Measurements from ENCODE around the gene PTPN4. TPM values are rescaled to one million over a fixed set of nuclear protein-coding genes. Genes with fewer than 3 reads are reported as not detected.
"Not testable (repeated sequence)": the region's sequence is repeated elsewhere in the genome, so short reads cannot be mapped to it uniquely, and the experiment has no call there.

The PTPN4 gene
- total RNA-seq, 1 experiment from 2014 or later: 11.3 TPM

DNA sequence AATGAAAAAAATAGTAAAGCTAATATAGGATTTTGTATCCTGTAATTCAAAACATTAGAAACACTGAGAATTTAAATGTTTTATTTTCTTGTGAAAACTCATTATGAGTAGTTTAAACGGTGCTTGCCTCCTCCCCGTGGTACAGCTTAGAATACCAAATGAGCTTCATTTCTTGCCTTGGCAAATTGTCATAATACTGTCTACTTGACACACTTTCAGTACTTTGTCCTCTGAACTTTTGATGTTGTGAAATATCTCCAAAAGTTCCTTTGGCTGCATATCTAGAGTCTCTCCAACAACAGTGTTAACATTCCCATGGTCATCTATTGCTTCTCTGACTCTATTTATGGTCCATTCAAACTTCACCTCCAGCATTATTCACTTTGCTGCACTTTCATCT is 191.2 kb downstream of the PTPN4 start:
- DNase-seq (ENCODE audit: low read depth): no peak
- in situ Hi-C loops (cut with HindIII; ENCODE audit: low pct_unique_long_range_greater_than_20kb, low sequenced_read_pairs): no loop called here

DNA sequence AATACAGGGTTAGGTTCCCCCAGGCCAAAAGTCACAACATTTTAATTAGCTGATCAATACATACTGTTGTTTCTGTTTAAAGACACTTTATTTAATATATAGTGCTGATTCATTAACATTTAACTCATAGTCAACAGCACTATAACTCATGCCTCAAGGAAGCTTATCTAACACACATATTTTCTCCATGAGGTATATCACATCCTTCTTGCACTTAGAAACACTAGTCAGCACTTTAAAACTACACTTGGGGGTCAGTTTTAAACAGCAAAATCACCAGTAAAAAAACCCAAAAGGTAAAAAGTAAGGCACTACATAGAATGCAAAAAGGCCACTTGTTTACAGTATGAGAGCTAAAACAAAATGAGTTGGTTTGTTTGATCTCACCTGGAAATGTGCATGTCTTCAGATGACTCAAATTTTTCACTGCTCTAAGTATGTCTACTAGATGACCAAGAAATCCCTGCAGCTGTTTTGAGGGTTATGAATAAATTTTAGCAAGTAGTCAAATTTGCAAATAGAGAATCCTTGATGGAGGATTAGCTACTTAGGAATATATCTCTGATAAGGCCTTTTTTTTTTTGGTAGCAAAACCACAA is 199.0 kb downstream of the PTPN4 start:
- no peak for DNase-seq (ENCODE audit: low read depth)

DNA sequence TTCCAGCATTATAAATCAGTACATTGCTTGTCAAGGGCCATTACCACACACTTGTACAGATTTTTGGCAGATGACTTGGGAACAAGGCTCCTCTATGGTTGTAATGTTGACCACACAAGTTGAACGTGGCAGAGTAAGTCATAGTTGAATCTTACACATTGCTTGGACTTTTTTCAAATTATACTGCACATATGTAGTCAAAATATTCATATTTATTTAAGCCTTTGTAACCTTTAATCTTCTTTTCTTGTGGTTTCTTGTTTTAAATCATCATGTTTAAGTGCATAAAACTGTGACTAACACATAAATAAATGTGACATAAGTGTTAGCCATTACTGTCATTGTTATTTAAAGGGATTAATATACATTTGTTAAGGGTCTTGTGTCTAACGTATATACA is 201.1 kb downstream of the PTPN4 start:
- no peak for DNase-seq (ENCODE audit: low read depth)
- in situ Hi-C loops (cut with HindIII; ENCODE audit: low pct_unique_long_range_greater_than_20kb, low sequenced_read_pairs): no loop called here

More for the DNA sequence above, 199.0 kb downstream of the PTPN4 start:
- in situ Hi-C loops (cut with HindIII; ENCODE audit: low pct_unique_long_range_greater_than_20kb, low sequenced_read_pairs): no loop called here

DNA sequence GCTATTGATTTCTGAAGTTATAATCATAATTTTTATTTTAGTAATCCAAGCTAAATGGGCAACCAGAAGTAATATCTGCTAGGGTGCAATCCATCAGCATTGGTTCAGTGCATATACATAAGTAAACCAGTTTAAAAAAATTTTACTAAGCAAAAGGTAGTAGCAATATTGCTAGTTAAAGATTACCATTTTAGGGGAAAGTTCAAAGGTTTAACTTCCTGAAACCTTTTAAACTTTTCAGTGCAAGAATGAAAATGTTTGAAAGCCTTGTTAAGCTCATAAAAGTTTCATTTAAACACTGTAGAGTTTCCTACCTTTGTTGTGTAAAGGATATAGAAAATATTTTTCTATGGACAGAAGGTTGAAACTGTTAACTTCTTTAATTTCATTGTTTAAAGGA is 222.2 kb downstream of the PTPN4 start:
- DNase-seq (ENCODE audit: low read depth): no peak
- in situ Hi-C loops (cut with HindIII; ENCODE audit: low pct_unique_long_range_greater_than_20kb, low sequenced_read_pairs): no loop called here

DNA sequence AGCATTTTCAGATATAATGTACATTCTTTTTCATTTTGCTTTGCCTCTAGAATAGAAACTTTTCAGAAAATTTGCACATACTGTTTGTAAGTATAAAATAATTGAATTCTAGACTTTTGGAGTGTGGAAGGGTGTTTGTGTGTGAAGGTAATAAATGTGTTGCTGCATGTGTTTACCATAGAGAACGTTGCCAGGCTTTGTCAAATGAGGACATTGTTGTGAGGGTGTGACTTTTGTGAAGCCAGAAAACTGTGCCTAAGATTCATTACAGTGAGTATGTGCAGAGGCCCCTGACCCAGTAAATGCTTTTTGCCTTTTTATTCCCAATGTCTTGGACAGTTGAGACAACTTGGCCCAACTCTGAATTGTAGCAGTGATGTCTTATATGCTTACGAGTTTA is 222.8 kb downstream of the PTPN4 start:
- in situ Hi-C loops (cut with HindIII; ENCODE audit: low pct_unique_long_range_greater_than_20kb, low sequenced_read_pairs): no loop called here
- DNase-seq (ENCODE audit: low read depth): no peak

DNA sequence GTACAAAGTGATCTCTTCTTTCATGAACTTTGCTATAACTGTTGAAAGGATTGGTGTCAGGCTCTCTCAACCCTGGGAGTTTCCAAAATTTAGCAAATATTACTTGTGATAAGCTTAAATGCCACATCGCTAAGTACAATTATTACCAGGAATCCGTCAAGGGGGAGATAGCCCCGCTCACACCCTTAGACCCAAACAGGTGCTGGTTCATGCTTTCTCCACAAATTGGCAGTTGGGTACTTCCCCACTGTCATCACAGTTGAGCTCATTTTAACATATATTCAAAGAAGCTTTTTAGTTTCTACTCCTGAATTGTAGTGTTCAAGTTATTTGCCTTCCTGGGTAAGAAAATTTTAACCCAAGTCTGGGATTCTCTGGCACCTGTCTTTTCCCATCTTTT is 223.4 kb downstream of the PTPN4 start:
- in situ Hi-C loops (cut with HindIII; ENCODE audit: low pct_unique_long_range_greater_than_20kb, low sequenced_read_pairs): no loop called here

DNA sequence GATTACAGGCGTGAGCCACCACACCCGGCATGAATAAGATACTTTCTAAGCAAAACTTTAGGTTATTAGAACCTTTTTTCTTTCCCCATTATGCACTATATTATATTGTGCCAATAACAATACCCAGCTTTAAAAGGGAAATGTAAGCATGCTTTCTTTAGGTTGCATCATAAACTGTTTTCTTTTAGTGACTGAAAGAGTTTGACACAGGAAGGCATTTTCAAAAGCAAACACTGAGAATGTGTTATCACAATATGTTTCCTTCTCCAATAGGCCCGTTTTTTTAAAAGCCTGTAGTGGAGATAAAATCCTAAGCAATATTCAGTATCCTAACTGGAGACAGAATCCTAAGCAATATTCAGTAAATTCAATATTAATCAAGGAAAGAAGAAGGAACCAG is 236.4 kb downstream of the PTPN4 start:
- in situ Hi-C loops (cut with HindIII; ENCODE audit: low pct_unique_long_range_greater_than_20kb, low sequenced_read_pairs): no loop called here
- no peak for DNase-seq (ENCODE audit: low read depth)

More for the DNA sequence above, 223.4 kb downstream of the PTPN4 start:
- no peak for DNase-seq (ENCODE audit: low read depth)

DNA sequence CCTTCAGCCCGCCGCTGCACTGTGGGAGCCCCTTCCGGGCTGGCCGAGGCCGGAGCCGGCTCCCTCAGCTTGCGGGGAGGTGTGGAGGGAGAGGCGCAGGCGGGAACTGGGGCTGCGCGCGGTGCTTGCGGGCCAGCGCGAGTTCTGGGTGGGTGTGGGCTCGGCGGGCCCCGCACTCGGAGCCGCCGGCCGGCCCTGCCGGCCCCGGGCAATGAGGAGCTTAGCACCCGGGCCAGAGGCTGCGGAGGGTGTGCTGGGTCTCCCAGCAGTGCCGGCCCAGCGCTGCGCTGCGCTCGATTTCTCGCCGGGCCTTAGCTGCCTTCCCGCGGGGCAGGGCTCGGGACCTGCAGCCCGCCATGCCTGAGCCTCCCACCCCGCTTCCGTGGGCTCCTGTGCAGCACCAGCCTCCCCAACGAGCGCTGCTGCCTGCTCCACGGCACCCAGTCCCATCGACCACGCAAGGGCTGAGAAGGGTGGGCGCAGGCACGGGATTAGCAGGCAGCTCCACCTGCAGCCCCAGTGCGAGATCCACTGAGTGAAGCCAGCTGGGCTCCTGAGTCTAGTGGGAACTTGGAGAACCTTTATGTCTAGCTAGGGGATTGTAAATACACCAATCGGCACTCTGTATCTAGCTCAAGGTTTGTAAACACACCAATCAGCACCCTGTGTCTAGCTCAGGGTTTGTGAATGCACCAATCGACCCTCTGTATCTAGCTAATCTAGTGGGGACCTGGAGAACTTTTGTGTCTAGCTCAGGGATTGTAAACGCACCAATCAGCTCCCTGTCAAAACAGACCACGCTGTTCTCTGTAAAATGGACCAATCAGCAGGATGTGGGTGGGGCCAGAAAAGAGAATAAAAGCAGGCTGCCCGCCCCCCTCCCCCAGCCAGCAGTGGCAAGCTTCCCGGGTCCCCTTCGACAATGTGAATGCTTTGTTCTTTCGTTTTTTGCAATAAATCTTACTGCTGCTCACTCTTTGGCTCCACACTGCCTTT is 237.5 kb downstream of the PTPN4 start:
- in situ Hi-C loops (cut with HindIII; ENCODE audit: low pct_unique_long_range_greater_than_20kb, low sequenced_read_pairs); DNase-seq (ENCODE audit: low read depth): not testable (repeated sequence)

DNA sequence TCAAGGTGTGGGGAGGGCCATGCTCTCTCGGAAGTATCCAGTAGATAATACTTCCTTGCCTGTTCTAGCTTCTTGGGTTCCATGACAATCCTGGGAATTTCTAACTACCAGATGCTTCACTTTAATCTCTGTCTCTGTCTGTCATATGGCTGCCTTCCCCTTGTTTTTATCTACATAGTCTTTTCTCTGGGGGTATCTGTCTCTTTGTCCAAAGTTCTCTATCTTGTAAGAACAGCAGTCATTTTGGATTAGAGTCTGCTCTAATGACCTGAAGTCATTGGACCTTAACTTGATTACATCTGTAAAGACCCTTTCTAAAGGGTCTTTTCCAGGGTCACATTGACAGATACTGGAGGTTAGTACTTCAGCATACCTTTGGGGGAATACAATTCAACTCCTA is 241.7 kb downstream of the PTPN4 start:
- in situ Hi-C loops (cut with HindIII; ENCODE audit: low pct_unique_long_range_greater_than_20kb, low sequenced_read_pairs): no loop called here
- no peak for DNase-seq (ENCODE audit: low read depth)

DNA sequence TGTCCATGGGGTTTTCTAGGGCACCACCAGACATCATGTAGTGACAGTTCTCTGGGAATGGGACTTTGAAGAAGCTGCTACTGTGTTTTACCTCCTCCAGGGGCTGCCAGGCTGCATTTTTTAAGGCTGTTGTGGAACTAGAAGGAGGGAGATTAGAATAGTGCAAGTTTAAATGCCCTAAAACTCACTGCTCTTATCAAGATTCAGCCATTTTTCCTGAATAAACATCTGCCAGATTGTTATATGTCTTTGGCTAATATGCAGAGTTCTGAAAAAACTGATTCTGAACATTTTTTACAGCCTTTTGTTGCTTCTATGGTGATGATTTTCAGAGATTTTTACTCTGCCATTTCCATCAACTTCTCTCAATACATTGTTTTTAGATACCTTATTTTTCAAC is 244.5 kb downstream of the PTPN4 start:
- in situ Hi-C loops (cut with HindIII; ENCODE audit: low pct_unique_long_range_greater_than_20kb, low sequenced_read_pairs): no loop called here

DNA sequence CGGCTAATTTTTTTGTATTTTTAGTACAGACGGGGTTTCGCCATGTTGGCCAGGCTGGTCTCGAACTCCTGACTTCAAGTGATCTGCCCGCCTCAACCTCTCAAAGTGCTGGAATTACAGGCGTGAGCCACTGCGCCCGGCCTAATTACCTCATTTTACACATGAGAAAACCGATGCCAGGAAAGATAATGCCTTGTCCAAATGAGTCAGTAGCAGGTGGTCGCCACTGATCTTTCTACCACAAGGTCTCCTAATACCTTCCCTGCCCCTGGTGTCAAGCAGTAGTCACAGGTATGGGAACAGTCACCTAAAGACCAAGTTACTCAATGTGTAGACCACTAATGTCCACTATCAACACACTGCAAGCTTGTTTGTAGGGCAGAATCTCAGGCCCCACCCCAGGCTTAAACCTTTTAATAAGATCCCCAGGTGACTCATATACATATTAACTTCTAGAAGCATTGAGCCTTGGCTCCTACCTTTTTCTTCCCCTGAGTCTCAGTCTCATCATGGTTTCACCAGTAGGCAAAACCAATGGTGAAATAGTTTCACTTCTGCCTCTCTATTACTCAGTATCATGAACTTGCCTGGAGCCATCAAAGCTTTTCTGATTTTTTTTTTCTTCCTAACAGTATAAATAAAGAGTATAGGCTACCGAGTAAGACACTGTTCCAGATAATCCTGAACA is 246.3 kb downstream of the PTPN4 start:
- DNase-seq (ENCODE audit: low read depth): no peak
- in situ Hi-C loops (cut with HindIII; ENCODE audit: low pct_unique_long_range_greater_than_20kb, low sequenced_read_pairs): no loop called here

More for the DNA sequence above, 244.5 kb downstream of the PTPN4 start:
- no peak for DNase-seq (ENCODE audit: low read depth)

DNA sequence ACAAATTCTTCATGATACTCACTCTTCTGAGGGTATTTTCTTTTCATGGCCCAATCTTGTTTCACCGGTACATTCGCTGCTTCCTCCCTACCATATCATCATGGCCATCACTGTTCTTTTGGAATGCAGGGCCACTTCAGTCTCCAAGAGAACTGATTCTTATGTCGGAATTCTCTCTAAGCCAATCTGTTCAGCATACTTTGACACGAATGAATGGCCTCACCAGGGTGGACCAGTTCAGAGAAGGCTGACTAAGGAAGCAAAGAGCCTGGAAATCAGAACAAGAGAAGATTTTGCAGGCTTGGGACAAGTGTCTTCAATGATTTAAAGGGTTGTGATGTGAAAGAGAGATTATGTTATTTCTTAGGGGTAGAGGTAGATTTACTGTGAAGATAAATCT is 248.1 kb downstream of the PTPN4 start:
- no peak for DNase-seq (ENCODE audit: low read depth)
- in situ Hi-C loops (cut with HindIII; ENCODE audit: low pct_unique_long_range_greater_than_20kb, low sequenced_read_pairs): no loop called here

DNA sequence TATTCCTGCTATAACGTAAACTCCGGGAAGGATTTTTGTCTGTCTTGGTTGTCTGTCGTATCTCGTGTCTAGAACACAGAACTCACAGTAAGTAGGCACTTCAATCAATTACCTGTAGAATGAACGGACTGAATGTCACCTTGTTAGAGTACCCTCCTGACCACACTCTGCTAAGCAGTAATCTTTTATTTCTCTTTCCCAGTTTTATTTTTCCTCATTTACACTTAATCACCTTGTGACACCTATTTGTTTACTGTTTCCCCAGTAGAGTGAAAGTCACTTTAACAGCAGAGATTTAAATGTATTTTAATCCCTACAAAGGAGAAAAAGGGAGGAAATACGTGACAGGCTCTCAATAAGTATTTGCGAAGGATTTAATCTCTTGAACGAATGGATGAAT is 252.6 kb downstream of the PTPN4 start:
- in situ Hi-C loops (cut with HindIII; ENCODE audit: low pct_unique_long_range_greater_than_20kb, low sequenced_read_pairs): no loop called here
- DNase-seq (ENCODE audit: low read depth): no peak

DNA sequence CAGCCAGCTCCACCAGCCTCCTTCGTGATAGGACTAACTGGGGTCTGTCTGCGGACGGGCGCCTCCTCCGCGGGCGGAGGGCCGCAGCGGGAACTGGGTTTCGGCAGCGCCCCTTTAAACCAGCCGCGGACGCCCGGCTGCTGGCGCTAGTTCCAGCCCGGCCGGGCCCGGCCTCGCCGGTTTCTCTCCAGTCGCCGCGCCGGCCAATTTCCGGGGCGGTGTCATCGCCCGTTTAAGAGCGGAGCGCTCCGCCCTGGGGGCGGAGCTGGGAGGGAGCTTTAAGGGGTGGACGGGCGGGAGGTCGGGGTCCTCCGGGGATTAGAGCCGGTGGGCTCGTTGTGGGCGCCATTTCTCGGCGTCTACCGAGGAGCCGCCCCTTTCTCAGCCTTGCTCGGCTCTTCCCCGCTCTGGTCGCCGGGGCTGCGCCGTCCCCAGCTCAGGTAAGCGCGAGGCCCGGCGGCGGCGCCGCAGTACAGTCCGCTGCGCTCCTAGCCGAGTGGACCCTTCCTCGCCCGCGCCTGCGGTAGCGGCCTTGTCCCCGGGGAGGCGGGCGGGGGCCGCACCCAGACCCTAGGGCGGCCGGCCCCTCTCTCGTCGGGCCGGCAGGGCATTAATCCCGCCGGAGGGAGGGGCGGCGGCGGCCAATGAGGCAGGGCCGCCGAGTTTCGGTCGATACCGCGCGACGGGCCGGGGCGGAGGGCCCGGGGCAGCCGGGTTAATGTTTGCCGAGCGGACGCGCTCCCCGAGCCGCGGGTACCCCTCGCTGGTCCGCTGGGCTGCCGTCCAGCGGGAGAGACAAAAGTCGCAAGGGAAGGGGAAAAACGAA is 253.3 kb downstream of the PTPN4 start, which contains the start of gene EPB41L5:
EPB41L5 (plus strand) TSS at position 307 of the 826 bp plus-strand sequence. CDS start 6,008 bp downstream, outside the sequence.
- in situ Hi-C loops (cut with HindIII; ENCODE audit: low pct_unique_long_range_greater_than_20kb, low sequenced_read_pairs): no loop called here

DNA sequence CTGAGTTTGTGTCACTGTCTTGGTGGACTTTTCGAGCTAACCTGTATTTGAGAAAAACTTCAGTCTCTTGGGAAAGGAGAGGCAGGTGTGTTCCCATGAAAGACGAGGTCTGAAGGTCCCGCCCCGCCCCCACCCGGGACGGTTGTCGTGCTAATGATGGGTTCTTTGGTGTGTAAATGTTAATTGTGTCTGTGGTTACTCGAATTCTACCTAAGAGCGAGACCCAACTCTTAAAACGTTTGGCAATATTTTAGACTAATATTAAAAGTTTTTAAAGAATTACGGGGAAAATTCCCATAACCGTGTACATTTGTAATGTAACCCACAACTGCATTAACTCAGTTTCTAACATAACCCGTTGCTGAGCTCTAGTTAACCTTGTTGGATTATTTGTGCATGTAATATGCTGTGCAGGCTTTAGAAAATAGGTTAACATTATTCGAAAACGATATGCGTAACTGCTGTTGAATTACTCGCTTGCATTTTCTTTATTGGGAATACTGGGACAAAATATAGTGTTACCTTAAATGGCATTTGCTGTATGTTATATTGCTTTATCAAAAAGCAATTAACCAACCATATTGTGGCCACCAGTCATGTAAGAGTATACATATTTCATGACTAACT is 254.0 kb downstream of the PTPN4 start:
- no peak for DNase-seq (ENCODE audit: low read depth)
- in situ Hi-C loops (cut with HindIII; ENCODE audit: low pct_unique_long_range_greater_than_20kb, low sequenced_read_pairs): no loop called here

More for the DNA sequence above, 253.3 kb downstream of the PTPN4 start, which contains the start of gene EPB41L5:
- DNase-seq (ENCODE audit: low read depth): peak; percentile 92

DNA sequence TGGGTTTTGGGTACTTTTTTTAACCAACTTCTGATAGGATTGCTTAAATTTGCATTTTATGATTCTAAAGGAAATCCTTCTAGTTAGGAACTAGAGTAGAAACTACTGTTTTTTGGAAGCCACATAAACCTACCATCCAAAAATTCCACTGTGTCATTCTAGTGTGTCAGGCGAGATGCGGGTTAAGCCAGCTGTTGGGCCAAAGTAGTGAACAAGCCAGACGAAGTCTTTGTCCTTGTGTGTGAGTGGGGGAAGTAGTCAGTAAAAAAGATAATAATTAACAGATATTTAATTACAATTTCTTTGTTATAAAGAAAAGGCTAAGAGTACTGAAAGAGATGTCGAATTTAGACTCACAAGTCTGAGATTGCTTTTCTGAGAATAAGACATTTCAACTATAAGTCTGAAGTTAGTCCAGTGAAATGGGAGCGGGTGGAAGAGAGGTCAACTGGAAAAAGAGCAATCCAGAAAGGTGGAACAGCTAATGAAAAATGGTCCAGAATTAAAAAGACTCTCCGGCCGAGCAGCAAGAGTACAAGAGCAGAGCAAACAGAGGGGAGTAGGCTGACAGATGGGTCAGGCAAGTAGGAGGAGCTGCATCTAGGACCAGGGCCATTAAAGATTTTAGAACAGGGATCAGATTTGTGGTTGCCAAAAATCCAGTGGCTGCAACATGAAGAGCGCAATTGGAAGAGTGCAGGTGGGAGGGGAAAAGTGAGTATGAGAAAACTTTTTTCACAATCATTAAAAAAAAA is 254.7 kb downstream of the PTPN4 start:
- no peak for DNase-seq (ENCODE audit: low read depth)
- in situ Hi-C loops (cut with HindIII; ENCODE audit: low pct_unique_long_range_greater_than_20kb, low sequenced_read_pairs): no loop called here

DNA sequence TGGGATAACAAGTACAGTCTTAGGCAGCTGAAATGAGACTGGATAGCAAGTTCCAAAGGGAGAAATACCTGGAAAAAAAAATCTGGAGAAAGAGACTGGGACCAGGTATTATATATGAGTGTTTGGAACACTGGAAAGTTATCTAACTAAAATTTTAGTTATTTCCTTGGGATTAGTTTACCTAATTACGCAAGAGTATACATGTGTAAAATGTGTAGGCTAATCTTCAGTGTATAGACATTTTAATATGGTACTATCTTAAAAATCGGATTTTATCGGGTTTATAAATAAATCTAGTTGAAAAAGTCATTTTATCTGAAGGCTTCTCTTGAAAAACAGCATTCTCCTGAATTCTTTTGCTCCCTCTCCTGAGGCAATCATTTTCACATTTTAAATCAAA is 257.1 kb downstream of the PTPN4 start:
- in situ Hi-C loops (cut with HindIII; ENCODE audit: low pct_unique_long_range_greater_than_20kb, low sequenced_read_pairs): no loop called here
- no peak for DNase-seq (ENCODE audit: low read depth)

Measured in Caki2 (cell line).